ENCODE measurements around the gene ARHGAP5. TPM values are rescaled to one million over a fixed set of nuclear protein-coding genes. Genes with fewer than 3 reads are reported as not detected.

ARHGAP5 gene
- total RNA-seq, 4 donors from 2014 or later, result 85.8 to 167 (median 104) TPM

GRCh38 chr14:32166924-32167323 is 89.8 kb downstream of the ARHGAP5 start:
- Histone ChIP-seq H3K27ac (no peak overlapping the region), H3K4me3 (no peak overlapping the region), H3K27me3 (no peaks in the 10 kb centered on the region), H3K36me3 (no peaks in the 10 kb centered on the region), H3K4me1 (no peaks in the 10 kb centered on the region), H3K9me3 (no peaks in the 10 kb centered on the region)
- no peak for TF ChIP-seq CTCF (IDR thresholded peaks at IDR 0.05)
- no peak for TF ChIP-seq EP300 (IDR thresholded peaks at IDR 0.05)
- no peak for TF ChIP-seq POLR2A (IDR thresholded peaks at IDR 0.05)
- no peak for DNase-seq (ENCODE audit: low spot score in 2 of 2)
- 59 to 95% methylated on average over 1 of the region's 1 CpG for WGBS, 2 donors

GRCh38 chr14:32167907-32168306 is 90.8 kb downstream of the ARHGAP5 start:
- H3K36me3 ChIP-seq, result no peaks in the 10 kb centered on the region
- H3K4me3 ChIP-seq, result no peak overlapping the region
- DNase-seq (ENCODE audit: low spot score in 2 of 2), result no peak
- TF ChIP-seq EP300 (IDR thresholded peaks at IDR 0.05) (no peak), CTCF (IDR thresholded peaks at IDR 0.05) (no peak), POLR2A (IDR thresholded peaks at IDR 0.05) (no peak)
- no peaks in the 10 kb centered on the region for H3K4me1 ChIP-seq
- 93 to 95% methylated on average over 3 of the region's 3 CpGs for WGBS, 2 donors
- H3K27me3 ChIP-seq, result no peaks in the 10 kb centered on the region
- no peak overlapping the region for H3K27ac ChIP-seq
- no peaks in the 10 kb centered on the region for H3K9me3 ChIP-seq

- DNase-seq (ENCODE audit: low spot score in 2 of 2), result no peak
- Histone ChIP-seq H3K4me1 (no peaks in the 10 kb centered on the region), H3K27ac (no peak overlapping the region), H3K36me3 (no peaks in the 10 kb centered on the region), H3K9me3 (no peaks in the 10 kb centered on the region), H3K4me3 (no peak overlapping the region), H3K27me3 (no peaks in the 10 kb centered on the region)
- 80 to 91% methylated on average over 3 of the region's 3 CpGs for WGBS, 2 donors
- TF ChIP-seq POLR2A (IDR thresholded peaks at IDR 0.05) (no peak), EP300 (IDR thresholded peaks at IDR 0.05) (no peak), CTCF (IDR thresholded peaks at IDR 0.05) (no peak)
Measured at GRCh38 chr14:32169191-32169590, 92.1 kb downstream of the ARHGAP5 start.

- 88 to 91% methylated on average over 5 of the region's 5 CpGs for WGBS, 2 donors
- H3K27me3 ChIP-seq, result no peaks in the 10 kb centered on the region
- no peaks in the 10 kb centered on the region for H3K9me3 ChIP-seq
- H3K27ac ChIP-seq, result no peak overlapping the region
- no peaks in the 10 kb centered on the region for H3K4me1 ChIP-seq
- TF ChIP-seq CTCF (IDR thresholded peaks at IDR 0.05) (no peak), EP300 (IDR thresholded peaks at IDR 0.05) (no peak), POLR2A (IDR thresholded peaks at IDR 0.05) (no peak)
- no peak overlapping the region for H3K4me3 ChIP-seq
- no peak for DNase-seq (ENCODE audit: low spot score in 2 of 2)
- H3K36me3 ChIP-seq, result no peaks in the 10 kb centered on the region
Measured at GRCh38 chr14:32171469-32171868, 94.4 kb downstream of the ARHGAP5 start.

- Histone ChIP-seq H3K27me3 (no peaks in the 10 kb centered on the region), H3K36me3 (no peaks in the 10 kb centered on the region), H3K27ac (no peak overlapping the region), H3K4me3 (no peak overlapping the region), H3K4me1 (no peaks in the 10 kb centered on the region), H3K9me3 (peaks cover 0 to 13% (median 2%) of the 10 kb centered on the region in 4 donors)
- no peak for DNase-seq (ENCODE audit: low spot score in 2 of 2)
- 58 to 61% methylated on average over 2 of the region's 2 CpGs for WGBS, 2 donors
- TF ChIP-seq EP300 (IDR thresholded peaks at IDR 0.05) (no peak), POLR2A (IDR thresholded peaks at IDR 0.05) (no peak), CTCF (IDR thresholded peaks at IDR 0.05) (no peak)
Measured at GRCh38 chr14:32183151-32184058, 106.3 kb downstream of the ARHGAP5 start.
